ENCODE results near the gene NDC80. TPM values are rescaled to one million over a fixed set of nuclear protein-coding genes. Genes with fewer than 3 reads are reported as not detected.

NDC80 gene
- total and polyA plus RNA-seq, 12 donors = 0.17 to 2.7 (median 0.34) TPM; not detected in 2

- Histone ChIP-seq H3K4me3 (no peak overlapping the region), H3K36me3 (no peaks in the 10 kb centered on the region), H3K27ac (no peak overlapping the region), H3K9me3 (peaks cover 0 to 5% (median 0%) of the 10 kb centered on the region in 11 donors), H3K4me1 (no peaks in the 10 kb centered on the region), H3K27me3 (no peaks in the 10 kb centered on the region)
- WGBS, 2 donors = 82 to 88% methylated on average over 5 of the region's 5 CpGs
- no peak for ATAC-seq
- no peak for TF ChIP-seq CTCF (IDR thresholded peaks at IDR 0.05)
- intact Hi-C loops (cut with DNase I) = no loop called here
- no peak for DNase-seq
Observed at GRCh38 chr18:2625217-2625616, 53.9 kb downstream of the NDC80 start.

- no peak for TF ChIP-seq CTCF (IDR thresholded peaks at IDR 0.05)
- no peak overlapping the region for H3K4me3 ChIP-seq
- peaks cover 0 to 5% (median 0%) of the 10 kb centered on the region in 11 donors for H3K9me3 ChIP-seq
- 97% methylated on average over 1 of the region's 1 CpG for WGBS, 2 donors
- intact Hi-C loops (cut with DNase I) = no loop called here
- H3K4me1 ChIP-seq = no peaks in the 10 kb centered on the region
- no peaks in the 10 kb centered on the region for H3K36me3 ChIP-seq
- DNase-seq (no peak), ATAC-seq (no peak)
- no peaks in the 10 kb centered on the region for H3K27me3 ChIP-seq
- peak overlapping the region in 1 of 10 donors; percentile 28 for H3K27ac ChIP-seq
Observed at GRCh38 chr18:2627821-2628276, 56.5 kb downstream of the NDC80 start.

GRCh38 chr18:2629003-2629402 lies 57.6 kb downstream of the NDC80 start:
- no peak overlapping the region for H3K27ac ChIP-seq
- no peak for TF ChIP-seq CTCF (IDR thresholded peaks at IDR 0.05)
- ATAC-seq (no peak), DNase-seq (no peak)
- no peaks in the 10 kb centered on the region for H3K4me1 ChIP-seq
- WGBS, 2 donors = 73 to 95% methylated on average over 2 of the region's 2 CpGs
- H3K4me3 ChIP-seq = no peak overlapping the region
- H3K27me3 ChIP-seq = no peaks in the 10 kb centered on the region
- peaks cover 0 to 5% (median 0%) of the 10 kb centered on the region in 11 donors for H3K9me3 ChIP-seq
- intact Hi-C loops (cut with DNase I) = no loop called here
- no peaks in the 10 kb centered on the region for H3K36me3 ChIP-seq

GRCh38 chr18:2635586-2635985 lies 64.2 kb downstream of the NDC80 start:
- intact Hi-C loops (cut with DNase I) = loop anchor here in 2 of 10 donors (5.0 kb wide), 1 partner anchor 63 kb away; the partner anchor contains the start of genes METTL4 (in 2 of the 2) and NDC80 (in 2 of the 2)
- peak overlapping the region; percentile 79 to 91 (median 85) for H3K27ac ChIP-seq

More at GRCh38 chr18:2635586-2635985, 64.2 kb downstream of the NDC80 start:
- DNase-seq (no peak), ATAC-seq (no peak)
- H3K36me3 ChIP-seq = no peaks in the 10 kb centered on the region
- 44 to 49% methylated on average over 1 of the region's 1 CpG for WGBS, 2 donors
- H3K27me3 ChIP-seq = no peaks in the 10 kb centered on the region
- H3K4me3 ChIP-seq = no peak overlapping the region
- peaks cover 0 to 42% (median 13%) of the 10 kb centered on the region in 9 donors for H3K4me1 ChIP-seq
- no peaks in the 10 kb centered on the region for H3K9me3 ChIP-seq
- no peak for TF ChIP-seq CTCF (IDR thresholded peaks at IDR 0.05)

All from heart right ventricle (tissue), 16 donors.